Measurements from ENCODE around the gene TIMM29. TPM values are rescaled to one million over a fixed set of nuclear protein-coding genes. Genes with fewer than 3 reads are reported as not detected.

Gene TIMM29
- total RNA-seq, 4 donors from 2014 or later, result 39.6 to 53.2 (median 49.8) TPM

GRCh38 chr19:10915130-10916091 is 13.2 kb upstream of the TIMM29 start:
- TF ChIP-seq CTCF (IDR thresholded peaks at IDR 0.05) (no peak), POLR2A (IDR thresholded peaks at IDR 0.05) (no peak)
- WGBS, 2 donors, result 52 to 62% methylated on average over 14 to 17 of the region's 19 CpGs
- DNase-seq (ENCODE audit: low spot score in 2 of 2), result peak; percentile 35 to 83
- H3K4me3 ChIP-seq (ENCODE audit: low read depth, poor library complexity, severe bottlenecking), result no peak overlapping the region
- intact Hi-C loops (cut with DNase I; ENCODE audit: low total_unique reads), result no loop called here

GRCh38 chr19:10916602-10917001 is 12.0 kb upstream of the TIMM29 start:
- TF ChIP-seq CTCF (IDR thresholded peaks at IDR 0.05), result no peak
- no peak for TF ChIP-seq POLR2A (IDR thresholded peaks at IDR 0.05)
- no peak overlapping the region for H3K4me3 ChIP-seq (ENCODE audit: low read depth, poor library complexity, severe bottlenecking)
- intact Hi-C loops (cut with DNase I; ENCODE audit: low total_unique reads), result no loop called here
- DNase-seq (ENCODE audit: low spot score in 2 of 2), result no peak
- WGBS, 2 donors, result 98 to 100% methylated on average over 1 to 6 of the region's 6 CpGs

GRCh38 chr19:10918359-10918758 is 10.3 kb upstream of the TIMM29 start:
- intact Hi-C loops (cut with DNase I; ENCODE audit: low total_unique reads), result no loop called here
- TF ChIP-seq POLR2A (IDR thresholded peaks at IDR 0.05) (no peak), CTCF (IDR thresholded peaks at IDR 0.05) (no peak)
- H3K4me3 ChIP-seq (ENCODE audit: low read depth, poor library complexity, severe bottlenecking), result no peak overlapping the region
- DNase-seq (ENCODE audit: low spot score in 2 of 2), result no peak
- 88 to 92% methylated on average over 11 of the region's 11 CpGs for WGBS, 2 donors

GRCh38 chr19:10919352-10920287 is 9.0 kb upstream of the TIMM29 start:
- TF ChIP-seq POLR2A (IDR thresholded peaks at IDR 0.05), result no peak
- TF ChIP-seq CTCF (IDR thresholded peaks at IDR 0.05), result no peak
- intact Hi-C loops (cut with DNase I; ENCODE audit: low total_unique reads), result loop anchor here (10.0 kb wide), 1 partner anchor 45 kb away; the partner anchor contains the start of gene CARM1
- WGBS, 2 donors, result 79 to 82% methylated on average over 26 of the region's 26 CpGs
- DNase-seq (ENCODE audit: low spot score in 2 of 2), result no peak
- H3K4me3 ChIP-seq (ENCODE audit: low read depth, poor library complexity, severe bottlenecking), result no peak overlapping the region

- 85 to 88% methylated on average over 7 to 9 of the region's 10 CpGs for WGBS, 2 donors
- no peak for DNase-seq (ENCODE audit: low spot score in 2 of 2)
- intact Hi-C loops (cut with DNase I; ENCODE audit: low total_unique reads), result loop anchor here (10.0 kb wide), 1 partner anchor 45 kb away; the partner anchor contains the start of gene CARM1
- no peak overlapping the region for H3K4me3 ChIP-seq (ENCODE audit: low read depth, poor library complexity, severe bottlenecking)
- TF ChIP-seq CTCF (IDR thresholded peaks at IDR 0.05) (no peak), POLR2A (IDR thresholded peaks at IDR 0.05) (no peak)
These were observed 8.3 kb upstream of the TIMM29 start for GRCh38 chr19:10920288-10920655.

Data from lower leg skin (tissue), 4 donors.